HL-60 (cell line): ENCODE measurements around the gene GPS2.

Source experiments
- CTCF ChIP-seq: IDR thresholded peaks from one replicate; pipeline ENCODE4 v1.5.1; 2011; ENCODE audit warnings: low read length, control low read depth, inconsistent platforms; ENCODE audit not compliant: insufficient read depth
- GABPA ChIP-seq: IDR thresholded peaks from 2 replicates; pipeline ENCODE4 v1.6.1; 2012; ENCODE audit warnings: low read depth
- POLR2AphosphoS5 ChIP-seq: IDR thresholded peaks from 2 replicates; pipeline ENCODE4 v1.6.1; 2012; ENCODE audit warnings: low read depth
- SPI1 ChIP-seq: IDR thresholded peaks from 2 replicates; pipeline ENCODE4 v1.6.1; 2012; ENCODE audit warnings: low read depth, mild to moderate bottlenecking, borderline replicate concordance

GRCh38 chr17:7351665-7352502, 36.7 kb upstream of the GPS2 start, which contains the start of gene KCTD11:
- TF ChIP-seq CTCF: no peak
- TF ChIP-seq POLR2AphosphoS5: no peak
- no peak for TF ChIP-seq SPI1
- no peak for TF ChIP-seq GABPA
